HK-2 (cell line): ENCODE results near the gene BLTP3A.

Source experiments
- DNase-seq: peaks from one replicate; pipeline ENCODE4 v3.0.0-alpha.2; 2018; ENCODE audit not compliant: unreplicated experiment

The BLTP3A gene

GRCh38 chr6:34829137-34829536 is 37.3 kb downstream of the BLTP3A start:
- DNase-seq, result no peak

GRCh38 chr6:34832942-34833341 is 41.1 kb downstream of the BLTP3A start:
- DNase-seq, result no peak

GRCh38 chr6:34834789-34835518 is 43.1 kb downstream of the BLTP3A start:
- DNase-seq, result peak; percentile 17

DNA sequence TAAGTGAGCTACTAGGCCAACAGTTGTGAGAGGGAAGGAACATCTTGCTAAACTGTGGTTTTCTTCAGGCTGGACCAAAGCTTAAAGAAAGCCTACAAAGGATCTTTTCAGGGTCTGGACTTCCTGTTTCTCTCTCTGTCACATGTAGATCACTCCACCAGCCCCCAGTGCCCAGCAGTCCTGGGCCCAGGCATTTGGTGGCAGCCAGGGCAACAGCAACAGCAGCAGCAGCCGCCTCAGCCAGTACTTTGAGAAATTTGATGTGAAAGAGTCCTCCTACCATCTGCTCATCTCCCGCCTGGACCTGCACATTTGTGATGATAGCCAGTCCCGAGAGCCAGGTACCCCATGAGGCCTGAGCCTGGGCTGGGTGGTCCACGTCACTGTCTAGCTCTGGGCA is 44.1 kb downstream of the BLTP3A start:
- no peak for DNase-seq

DNA sequence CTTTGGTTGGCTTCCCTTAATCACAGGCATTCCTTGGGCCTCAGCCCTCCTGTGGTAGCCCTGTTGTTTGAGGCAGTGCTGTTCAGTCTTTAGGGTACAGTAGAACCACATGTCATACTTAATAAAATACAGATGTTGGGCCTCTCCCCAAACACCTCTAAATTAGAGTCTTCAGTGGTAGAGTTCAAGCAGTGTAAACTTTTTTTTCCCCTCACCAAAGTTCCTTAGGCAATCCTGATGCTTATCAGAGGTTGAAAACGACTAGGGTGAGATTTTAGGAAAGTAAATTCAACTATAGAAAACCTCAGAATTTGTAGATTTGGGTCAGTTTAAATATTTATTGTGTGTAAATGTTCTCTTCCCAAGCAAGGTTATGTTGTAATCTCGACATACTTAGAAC is 44.6 kb downstream of the BLTP3A start:
- no peak for DNase-seq

DNA sequence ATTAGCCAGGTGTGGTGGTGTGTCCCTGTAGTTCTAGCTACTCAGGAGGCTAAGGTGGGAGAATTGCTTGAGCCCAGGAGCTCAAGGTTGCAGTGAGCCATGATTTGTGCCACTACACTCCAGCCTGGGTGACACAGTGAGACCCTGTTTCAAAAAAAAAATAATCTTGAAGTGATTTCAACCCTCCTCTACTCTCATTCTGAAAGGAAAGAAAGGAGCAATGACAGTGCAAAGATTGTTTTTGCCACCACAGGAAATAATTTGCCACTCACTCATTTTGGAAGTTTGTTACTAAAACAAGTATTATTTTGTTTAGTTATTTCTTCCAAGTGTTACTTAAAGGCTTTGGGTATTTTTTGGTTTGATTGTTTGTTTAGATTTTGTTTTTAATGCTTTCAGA is 45.6 kb downstream of the BLTP3A start:
- no peak for DNase-seq

GRCh38 chr6:34839666-34840352 is 47.9 kb downstream of the BLTP3A start:
- no peak for DNase-seq
